Type B pancreatic cell (in vitro differentiated cells): ENCODE data around the gene PCK1. TPM values are rescaled to one million over a fixed set of nuclear protein-coding genes. Genes with fewer than 3 reads are reported as not detected.

Experiments
- DNase-seq: peaks from one replicate; pipeline ENCODE4 v3.0.0; 2021; ENCODE audit warnings: mixed read lengths; ENCODE audit not compliant: unreplicated experiment; ENCODE audit errors: extremely low spot score
- H3K27ac Mint-ChIP-seq: 2 replicates; pipeline ENCODE4 v1.8.0; 2021; ENCODE audit warnings: mild to moderate bottlenecking, mixed read lengths
- H3K27me3 Mint-ChIP-seq: 2 replicates; pipeline ENCODE4 v1.8.0; 2021; ENCODE audit warnings: mixed read lengths
- H3K36me3 Mint-ChIP-seq: 2 replicates; pipeline ENCODE4 v1.8.0; 2021; ENCODE audit warnings: mixed read lengths
- H3K4me1 Mint-ChIP-seq: one replicate; pipeline ENCODE4 v1.8.0; 2021; ENCODE audit warnings: mixed read lengths; ENCODE audit not compliant: unreplicated experiment
- H3K4me3 Mint-ChIP-seq: 2 replicates; pipeline ENCODE4 v1.8.0; 2021; ENCODE audit warnings: mild to moderate bottlenecking, mixed read lengths
- H3K9me3 Mint-ChIP-seq: 2 replicates; pipeline ENCODE4 v1.8.0; 2021; ENCODE audit warnings: mixed read lengths
- CTCF ChIP-seq: fragments of 200-600 bp; sonication (generic); conservative IDR thresholded peaks from 2 replicates; pipeline ENCODE4 v1.5.0; 2021; ENCODE audit warnings: antibody characterized with exemption, mild to moderate bottlenecking
- total RNA-seq: library from RNA; stranded (reverse); gene quantifications from 2 replicates; pipeline ENCODE4 v1.2.1, GENCODE V29; 2021; ENCODE audit warnings: low replicate concordance

The PCK1 gene
- total RNA-seq, 1 donor from 2014 or later: 2.3 TPM

DNA sequence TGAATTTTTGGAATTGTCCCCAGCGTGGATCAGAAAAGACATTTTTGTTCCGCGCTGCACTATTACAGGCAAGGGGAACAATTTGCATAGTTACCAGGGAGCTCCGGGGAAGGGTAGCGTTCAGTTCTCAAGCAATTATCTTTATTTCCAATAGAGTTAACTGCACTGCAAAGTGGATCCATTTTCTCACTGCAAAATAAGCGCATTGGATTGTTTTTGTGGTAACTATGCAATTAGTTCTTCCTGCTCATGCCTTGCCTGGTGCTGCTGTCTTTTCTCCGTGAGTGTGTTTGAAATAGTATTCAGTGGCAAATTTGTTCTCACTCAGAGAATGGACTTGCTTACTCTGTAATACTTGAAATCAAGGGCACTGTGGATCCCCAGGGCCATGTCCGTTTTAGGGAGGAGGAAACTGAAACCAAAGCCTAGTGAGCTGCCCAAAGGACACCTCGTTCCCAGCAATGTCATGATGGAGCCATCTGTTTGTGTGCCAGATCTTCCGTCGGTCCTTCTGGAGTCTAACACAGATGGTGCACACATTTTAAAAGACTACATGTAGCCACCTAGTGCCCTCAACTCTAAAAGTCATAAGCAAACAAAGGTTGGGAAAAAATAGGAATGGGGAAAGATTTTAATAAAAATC, 7.4 kb upstream of the PCK1 start:
- H3K4me3 Mint-ChIP-seq: no peak overlapping the region
- H3K27ac Mint-ChIP-seq: no peak overlapping the region
- DNase-seq: no peak
- TF ChIP-seq CTCF: no peak
- no peaks in the 10 kb centered on the region for H3K9me3 Mint-ChIP-seq
- peaks cover 11% of the 10 kb centered on the region for H3K4me1 Mint-ChIP-seq
- H3K36me3 Mint-ChIP-seq: no peaks in the 10 kb centered on the region
- peaks cover 46% of the 10 kb centered on the region for H3K27me3 Mint-ChIP-seq

GRCh38 chr20:57555457-57556184, 5.3 kb upstream of the PCK1 start:
- no peak for DNase-seq
- Mint-ChIP-seq H3K9me3 (no peaks in the 10 kb centered on the region), H3K4me3 (no peak overlapping the region), H3K27me3 (peaks cover 46% of the 10 kb centered on the region), H3K27ac (no peak overlapping the region), H3K4me1 (peaks cover 18% of the 10 kb centered on the region), H3K36me3 (no peaks in the 10 kb centered on the region)
- no peak for TF ChIP-seq CTCF

- Mint-ChIP-seq H3K27ac (no peak overlapping the region), H3K27me3 (peaks cover 46% of the 10 kb centered on the region), H3K4me1 (peaks cover 14% of the 10 kb centered on the region), H3K36me3 (no peaks in the 10 kb centered on the region), H3K9me3 (no peaks in the 10 kb centered on the region), H3K4me3 (no peak overlapping the region)
- DNase-seq: no peak
- TF ChIP-seq CTCF: no peak
Observed at GRCh38 chr20:57556980-57557274, 4.0 kb upstream of the PCK1 start.

DNA sequence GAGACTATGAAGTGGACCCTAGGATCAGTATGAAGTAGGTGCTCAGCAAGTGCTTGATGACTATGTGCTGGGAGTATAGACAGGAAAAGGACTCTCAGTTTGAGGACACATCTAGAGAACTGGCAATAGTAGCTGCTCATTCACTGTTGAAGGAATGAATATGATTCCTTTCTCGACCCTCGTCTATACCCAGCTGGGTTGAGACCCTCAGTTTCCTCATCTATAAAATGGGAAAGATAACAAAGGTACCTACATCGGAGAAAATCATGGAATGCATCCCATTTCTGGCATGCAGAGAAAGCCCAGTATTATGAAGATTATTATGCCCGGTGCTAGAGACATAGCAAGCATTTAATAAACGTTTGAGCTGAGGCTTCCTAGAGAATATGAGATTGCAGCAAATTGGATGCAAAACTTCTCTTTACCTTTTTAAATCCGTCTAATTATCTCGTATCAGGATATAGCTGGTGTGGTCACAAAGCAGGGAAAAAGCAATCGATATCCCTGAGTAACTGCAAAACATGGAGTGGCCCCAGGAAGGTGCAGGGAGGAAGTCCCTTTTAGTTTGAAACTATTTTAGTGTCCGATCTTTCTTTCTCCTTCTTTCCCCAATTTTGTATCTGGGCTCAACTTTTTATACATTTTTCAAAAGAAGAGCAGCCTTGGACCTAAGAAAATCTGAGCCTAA, 2.8 kb upstream of the PCK1 start:
- no peaks in the 10 kb centered on the region for H3K9me3 Mint-ChIP-seq
- no peak overlapping the region for H3K4me3 Mint-ChIP-seq
- no peaks in the 10 kb centered on the region for H3K36me3 Mint-ChIP-seq
- TF ChIP-seq CTCF: no peak
- peaks cover 14% of the 10 kb centered on the region for H3K4me1 Mint-ChIP-seq
- no peak overlapping the region for H3K27ac Mint-ChIP-seq
- DNase-seq: no peak
- peaks cover 47% of the 10 kb centered on the region for H3K27me3 Mint-ChIP-seq

GRCh38 chr20:57558614-57559288, 2.2 kb upstream of the PCK1 start:
- H3K27ac Mint-ChIP-seq: no peak overlapping the region
- DNase-seq: no peak
- H3K36me3 Mint-ChIP-seq: no peaks in the 10 kb centered on the region
- H3K4me3 Mint-ChIP-seq: no peak overlapping the region
- no peaks in the 10 kb centered on the region for H3K9me3 Mint-ChIP-seq
- H3K4me1 Mint-ChIP-seq: peaks cover 14% of the 10 kb centered on the region
- H3K27me3 Mint-ChIP-seq: peaks cover 47% of the 10 kb centered on the region
- TF ChIP-seq CTCF: no peak
